ENCODE results near the gene TRAPPC10.

The TRAPPC10 gene

DNA sequence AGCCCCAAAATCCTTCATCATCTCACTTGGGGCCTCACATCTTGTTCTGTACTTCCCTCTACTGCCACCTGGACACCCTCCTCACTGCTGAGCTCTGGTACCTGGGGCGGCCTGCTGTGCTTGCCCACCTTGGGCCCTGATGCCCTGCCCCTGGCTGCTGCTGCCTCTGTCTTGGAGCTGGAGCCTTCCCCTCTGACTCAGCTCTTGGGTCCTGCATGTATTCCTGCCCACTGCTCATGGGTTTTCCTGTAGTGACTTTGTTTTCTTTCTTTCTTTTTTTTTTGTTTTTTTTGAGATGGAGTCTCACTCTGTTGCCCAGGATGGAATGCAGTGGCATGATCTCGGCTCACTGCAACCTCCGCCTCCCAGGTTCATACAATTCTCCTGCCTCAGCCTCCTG, 37.5 kb downstream of the TRAPPC10 start:
- TF ChIP-seq CTCF (IDR thresholded peaks at IDR 0.05; ENCODE audit: borderline replicate concordance, control extremely low read depth, extremely low read depth, insufficient read depth, missing control alignments): no peak
- DNase-seq (ENCODE audit: low spot score): no peak

DNA sequence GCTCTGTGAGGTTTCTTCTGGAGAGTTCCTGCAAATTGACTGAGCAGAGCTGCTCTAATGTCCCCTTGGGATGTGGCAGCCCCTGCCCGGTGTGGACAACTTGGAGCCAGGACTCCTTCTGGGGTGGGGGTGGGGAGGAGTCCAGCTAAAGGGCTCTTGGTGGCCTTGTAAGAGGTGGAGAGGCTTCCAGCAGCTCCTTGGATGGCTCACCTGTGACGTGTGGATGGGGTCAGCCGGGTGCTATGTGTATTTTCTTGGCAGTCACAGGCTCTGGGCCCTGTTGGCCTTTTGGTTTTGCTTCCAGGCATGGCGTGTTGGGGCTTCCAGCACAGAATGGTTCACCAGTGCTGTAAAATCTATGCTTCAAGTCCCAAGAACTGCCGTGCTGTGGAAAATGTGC, 38.2 kb downstream of the TRAPPC10 start:
- no peak for TF ChIP-seq CTCF (IDR thresholded peaks at IDR 0.05; ENCODE audit: borderline replicate concordance, control extremely low read depth, extremely low read depth, insufficient read depth, missing control alignments)
- no peak for DNase-seq (ENCODE audit: low spot score)
- in situ Hi-C loops (cut with MboI; ENCODE audit: low sequenced_read_pairs, unreplicated experiment): no loop called here

More for the DNA sequence above, 37.5 kb downstream of the TRAPPC10 start:
- in situ Hi-C loops (cut with MboI; ENCODE audit: low sequenced_read_pairs, unreplicated experiment): loop anchor here (25.0 kb wide), 1 partner anchor 238 kb away; the partner anchor contains the start of gene AIRE

DNA sequence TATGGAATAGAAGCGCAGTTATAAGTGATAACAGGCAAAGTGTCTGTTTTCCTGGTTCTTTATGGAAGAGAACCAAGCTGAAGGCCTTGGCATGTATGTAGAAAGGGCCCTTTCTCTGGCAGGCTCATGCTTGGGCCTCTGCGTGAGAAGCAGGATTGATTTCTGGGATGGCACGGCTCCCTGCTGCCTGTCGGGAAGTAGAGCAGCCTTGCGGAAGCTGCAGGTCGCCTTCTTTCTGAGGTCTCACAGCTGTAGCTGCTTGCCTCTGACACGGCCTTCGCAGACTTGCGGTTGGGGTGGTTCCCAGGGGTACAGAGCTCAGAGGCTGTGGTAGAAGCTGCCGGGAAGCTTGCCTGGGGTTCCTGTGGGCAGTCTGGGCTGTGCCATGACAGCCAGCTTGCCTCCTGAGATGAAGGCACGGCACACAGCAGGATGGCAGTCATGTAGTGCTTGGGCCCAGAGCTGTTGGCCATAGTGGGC, 39.4 kb downstream of the TRAPPC10 start:
- DNase-seq (ENCODE audit: low spot score): no peak

DNA sequence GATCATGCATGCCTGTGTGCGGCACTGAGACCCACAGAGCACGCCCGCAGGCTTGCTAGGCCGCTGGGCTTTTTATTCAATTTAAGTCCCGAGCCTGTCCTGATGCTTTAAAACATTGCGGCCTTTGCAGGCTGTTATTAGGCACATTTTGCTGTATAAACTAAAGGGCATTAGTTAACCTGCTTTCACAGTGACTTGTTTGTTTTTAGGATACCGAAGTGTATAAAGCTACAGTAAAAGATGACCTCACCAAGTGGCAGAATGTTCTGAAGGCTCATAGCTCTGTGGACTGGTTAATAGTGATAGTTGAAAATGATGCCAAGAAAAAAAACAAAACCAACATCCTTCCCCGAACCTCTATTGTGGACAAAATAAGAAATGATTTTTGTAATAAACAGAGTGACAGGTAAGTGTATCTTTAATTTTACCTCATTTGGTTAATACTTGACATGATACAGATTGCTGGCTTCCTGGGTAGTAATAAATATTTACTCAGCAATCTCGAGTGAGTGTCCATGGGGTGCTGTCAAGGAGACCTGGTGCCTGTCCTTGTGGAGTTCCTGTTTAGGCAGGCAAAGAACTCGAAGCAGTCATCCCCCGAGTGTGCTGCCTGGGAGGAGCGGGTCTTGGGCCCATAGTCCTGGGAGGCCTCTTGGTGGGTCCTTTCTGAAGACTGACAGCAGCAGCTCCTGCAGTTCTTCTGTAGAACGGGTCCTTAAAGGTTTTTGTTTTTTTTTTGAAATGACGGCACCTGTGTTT, 40.1 kb downstream of the TRAPPC10 start:
- DNase-seq (ENCODE audit: low spot score): no peak
- no peak for TF ChIP-seq CTCF (IDR thresholded peaks at IDR 0.05; ENCODE audit: borderline replicate concordance, control extremely low read depth, extremely low read depth, insufficient read depth, missing control alignments)
- in situ Hi-C loops (cut with MboI; ENCODE audit: low sequenced_read_pairs, unreplicated experiment): no loop called here

More for the DNA sequence above, 39.4 kb downstream of the TRAPPC10 start:
- in situ Hi-C loops (cut with MboI; ENCODE audit: low sequenced_read_pairs, unreplicated experiment): no loop called here
- TF ChIP-seq CTCF (IDR thresholded peaks at IDR 0.05; ENCODE audit: borderline replicate concordance, control extremely low read depth, extremely low read depth, insufficient read depth, missing control alignments): no peak

- no peak for DNase-seq (ENCODE audit: low spot score)
- no peak for TF ChIP-seq CTCF (IDR thresholded peaks at IDR 0.05; ENCODE audit: borderline replicate concordance, control extremely low read depth, extremely low read depth, insufficient read depth, missing control alignments)
- in situ Hi-C loops (cut with MboI; ENCODE audit: low sequenced_read_pairs, unreplicated experiment): no loop called here
Observed at GRCh38 chr21:44052830-44053226, 40.7 kb downstream of the TRAPPC10 start.

GRCh38 chr21:44053567-44053966, 41.5 kb downstream of the TRAPPC10 start:
- in situ Hi-C loops (cut with MboI; ENCODE audit: low sequenced_read_pairs, unreplicated experiment): no loop called here
- no peak for DNase-seq (ENCODE audit: low spot score)

More at GRCh38 chr21:44053567-44053966, 41.5 kb downstream of the TRAPPC10 start:
- no peak for TF ChIP-seq CTCF (IDR thresholded peaks at IDR 0.05; ENCODE audit: borderline replicate concordance, control extremely low read depth, extremely low read depth, insufficient read depth, missing control alignments)
